Astrocyte (in vitro differentiated cells and primary cell): ENCODE results near the gene LDLRAD4. TPM values are rescaled to one million over a fixed set of nuclear protein-coding genes. Genes with fewer than 3 reads are reported as not detected.
A peak's percentile ranks its signal among the peaks of the same experiment; 100 is the strongest.

ENCODE experiments used
- DNase-seq: peaks from one replicate; pipeline ENCODE4 v3.0.0-alpha.2; 2010; ENCODE audit warnings: low read depth
- FAIRE-seq: peaks from 2 replicates; lab custom pipeline; 2011; peaks lifted over from hg19 to GRCh38; lab: Jason Lieb, UNC
- H2AFZ ChIP-seq: 2 replicates; pipeline ENCODE4 v1.6.0; 2012; ENCODE audit warnings: low read depth, low read length, inconsistent platforms
- H3K27ac ChIP-seq: 2 replicates; pipeline ENCODE4 v1.5.1; 2011; ENCODE audit warnings: low read depth, low read length, inconsistent platforms
- H3K27me3 ChIP-seq: 2 replicates; pipeline ENCODE4 v1.6.0; 2011; ENCODE audit warnings: low read length, inconsistent platforms; ENCODE audit not compliant: insufficient read depth
- H3K36me3 ChIP-seq: 2 replicates; pipeline ENCODE4 v1.5.1; 2011; ENCODE audit warnings: low read length, inconsistent platforms; ENCODE audit not compliant: insufficient read depth
- H3K4me1 ChIP-seq: 2 replicates; pipeline ENCODE4 v1.5.1; 2011; ENCODE audit warnings: low read length, inconsistent platforms; ENCODE audit not compliant: insufficient read depth
- H3K4me2 ChIP-seq: 2 replicates; pipeline ENCODE4 v1.6.0; 2012; ENCODE audit warnings: low read length, inconsistent platforms
- H3K4me3 ChIP-seq: 2 replicates; pipeline ENCODE4 v1.5.1; 2011; ENCODE audit warnings: low read depth, mild to moderate bottlenecking, low read length, inconsistent platforms; ENCODE audit not compliant: insufficient read depth
- H3K79me2 ChIP-seq: 2 replicates; pipeline ENCODE4 v1.6.0; 2012; ENCODE audit warnings: mild to moderate bottlenecking, low read length, inconsistent platforms; ENCODE audit not compliant: insufficient read depth
- H3K9ac ChIP-seq: 2 replicates; pipeline ENCODE4 v1.6.0; 2012; ENCODE audit warnings: mild to moderate bottlenecking, low read length, inconsistent platforms
- H3K9me3 ChIP-seq: 2 replicates; pipeline ENCODE4 v1.5.1; 2012; ENCODE audit warnings: low read depth, mild to moderate bottlenecking, low read length, inconsistent platforms; ENCODE audit not compliant: insufficient read depth
- H4K20me1 ChIP-seq: 2 replicates; pipeline ENCODE4 v1.6.0; 2012; ENCODE audit warnings: low read length, inconsistent platforms; ENCODE audit not compliant: insufficient read depth
- H3K27ac Mint-ChIP-seq: one replicate; pipeline ENCODE4 v1.8.0; 2021; ENCODE audit warnings: mild to moderate bottlenecking, mixed read lengths; ENCODE audit not compliant: unreplicated experiment
- H3K27me3 Mint-ChIP-seq: one replicate; pipeline ENCODE4 v1.8.0; 2021; ENCODE audit warnings: low read depth, mixed read lengths; ENCODE audit not compliant: unreplicated experiment
- H3K36me3 Mint-ChIP-seq: one replicate; pipeline ENCODE4 v1.8.0; 2021; ENCODE audit warnings: low read depth, mixed read lengths; ENCODE audit not compliant: unreplicated experiment
- H3K4me1 Mint-ChIP-seq: one replicate; pipeline ENCODE4 v1.8.0; 2021; ENCODE audit warnings: low read depth, mixed read lengths; ENCODE audit not compliant: unreplicated experiment
- H3K4me3 Mint-ChIP-seq: one replicate; pipeline ENCODE4 v1.8.0; 2021; ENCODE audit warnings: mild to moderate bottlenecking, moderate library complexity, mixed read lengths; ENCODE audit not compliant: unreplicated experiment
- H3K9me3 Mint-ChIP-seq: one replicate; pipeline ENCODE4 v1.8.0; 2021; ENCODE audit warnings: mild to moderate bottlenecking, mixed read lengths; ENCODE audit not compliant: unreplicated experiment
- EZH2 ChIP-seq: IDR thresholded peaks from 2 replicates; pipeline ENCODE4 v1.6.1; 2012; ENCODE audit warnings: mild to moderate bottlenecking, low read length, inconsistent platforms; ENCODE audit not compliant: insufficient read depth
- total RNA-seq: library from RNA; stranded (reverse); gene quantifications from 2 replicates; pipeline ENCODE4 v1.2.1, GENCODE V29; 2021
- TF ChIP-seq, protein P1 (sequence below): IDR thresholded peaks from 2 replicates; pipeline ENCODE4 v1.5.1; 2011; ENCODE audit warnings: low read depth, mild to moderate bottlenecking, inconsistent platforms, low read length, moderate library complexity; ENCODE audit not compliant: insufficient read depth

The LDLRAD4 gene
- total RNA-seq, 1 donor from 2014 or later, result 26.0 TPM

GRCh38 chr18:13501891-13502290 is 283.3 kb downstream of the LDLRAD4 start:
- Histone ChIP-seq H3K27ac (peak overlapping the region; percentile 82), H4K20me1 (no peaks in the 10 kb centered on the region), H2AFZ (no peak overlapping the region), H3K36me3 (no peaks in the 10 kb centered on the region), H3K79me2 (no peaks in the 10 kb centered on the region), H3K4me1 (peaks cover 29% of the 10 kb centered on the region), H3K4me2 (peak overlapping the region; percentile 79), H3K4me3 (peak overlapping the region; percentile 40), H3K9me3 (peaks cover 12% of the 10 kb centered on the region), H3K27me3 (peaks cover 3% of the 10 kb centered on the region), H3K9ac (peak overlapping the region; percentile 77)
- FAIRE-seq, result no peak
- Mint-ChIP-seq H3K4me3 (peak overlapping the region; percentile 27), H3K27ac (peak overlapping the region; percentile 99), H3K27me3 (no peaks in the 10 kb centered on the region), H3K9me3 (peaks cover 15% of the 10 kb centered on the region), H3K36me3 (peaks cover 32% of the 10 kb centered on the region), H3K4me1 (peaks cover 35% of the 10 kb centered on the region)
- TF ChIP-seq, protein P1, sequence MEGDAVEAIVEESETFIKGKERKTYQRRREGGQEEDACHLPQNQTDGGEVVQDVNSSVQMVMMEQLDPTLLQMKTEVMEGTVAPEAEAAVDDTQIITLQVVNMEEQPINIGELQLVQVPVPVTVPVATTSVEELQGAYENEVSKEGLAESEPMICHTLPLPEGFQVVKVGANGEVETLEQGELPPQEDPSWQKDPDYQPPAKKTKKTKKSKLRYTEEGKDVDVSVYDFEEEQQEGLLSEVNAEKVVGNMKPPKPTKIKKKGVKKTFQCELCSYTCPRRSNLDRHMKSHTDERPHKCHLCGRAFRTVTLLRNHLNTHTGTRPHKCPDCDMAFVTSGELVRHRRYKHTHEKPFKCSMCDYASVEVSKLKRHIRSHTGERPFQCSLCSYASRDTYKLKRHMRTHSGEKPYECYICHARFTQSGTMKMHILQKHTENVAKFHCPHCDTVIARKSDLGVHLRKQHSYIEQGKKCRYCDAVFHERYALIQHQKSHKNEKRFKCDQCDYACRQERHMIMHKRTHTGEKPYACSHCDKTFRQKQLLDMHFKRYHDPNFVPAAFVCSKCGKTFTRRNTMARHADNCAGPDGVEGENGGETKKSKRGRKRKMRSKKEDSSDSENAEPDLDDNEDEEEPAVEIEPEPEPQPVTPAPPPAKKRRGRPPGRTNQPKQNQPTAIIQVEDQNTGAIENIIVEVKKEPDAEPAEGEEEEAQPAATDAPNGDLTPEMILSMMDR, result no peak
- TF ChIP-seq EZH2, result no peak
- DNase-seq, result peak; percentile 24

DNA sequence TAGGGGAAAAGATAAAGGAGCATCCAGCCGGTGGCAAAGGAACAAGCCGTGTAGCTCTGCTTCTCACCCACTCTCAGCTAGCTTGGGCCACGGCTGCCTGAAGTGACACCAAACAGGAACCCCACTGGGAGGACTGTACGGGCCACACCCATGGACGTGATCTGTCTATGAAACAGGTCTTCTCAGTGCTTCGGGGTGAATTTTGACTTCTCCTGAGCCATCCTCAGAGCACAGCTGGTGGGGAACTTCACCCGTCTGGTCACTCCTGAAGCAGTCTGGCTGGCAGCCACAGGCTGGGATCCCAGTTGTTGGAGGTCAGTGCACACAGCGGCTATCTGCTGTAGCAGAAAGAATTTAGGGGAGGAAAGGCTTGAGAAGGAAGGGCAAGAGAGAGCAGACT is 284.0 kb downstream of the LDLRAD4 start:
- Mint-ChIP-seq H3K27me3 (no peaks in the 10 kb centered on the region), H3K4me3 (peak overlapping the region; percentile 21), H3K9me3 (peaks cover 15% of the 10 kb centered on the region), H3K36me3 (peaks cover 29% of the 10 kb centered on the region), H3K4me1 (peaks cover 35% of the 10 kb centered on the region), H3K27ac (peak overlapping the region; percentile 99)
- Histone ChIP-seq H2AFZ (no peak overlapping the region), H3K9ac (peak overlapping the region; percentile 77), H3K79me2 (no peaks in the 10 kb centered on the region), H3K27ac (peak overlapping the region; percentile 82), H3K36me3 (no peaks in the 10 kb centered on the region), H3K4me3 (no peak overlapping the region), H3K27me3 (peaks cover 3% of the 10 kb centered on the region), H3K4me2 (peak overlapping the region; percentile 79), H3K9me3 (peaks cover 12% of the 10 kb centered on the region), H4K20me1 (no peaks in the 10 kb centered on the region), H3K4me1 (peaks cover 29% of the 10 kb centered on the region)
- TF ChIP-seq, protein P1, result no peak
- no peak for TF ChIP-seq EZH2
- DNase-seq (peak; percentile 17), FAIRE-seq (no peak)

DNA sequence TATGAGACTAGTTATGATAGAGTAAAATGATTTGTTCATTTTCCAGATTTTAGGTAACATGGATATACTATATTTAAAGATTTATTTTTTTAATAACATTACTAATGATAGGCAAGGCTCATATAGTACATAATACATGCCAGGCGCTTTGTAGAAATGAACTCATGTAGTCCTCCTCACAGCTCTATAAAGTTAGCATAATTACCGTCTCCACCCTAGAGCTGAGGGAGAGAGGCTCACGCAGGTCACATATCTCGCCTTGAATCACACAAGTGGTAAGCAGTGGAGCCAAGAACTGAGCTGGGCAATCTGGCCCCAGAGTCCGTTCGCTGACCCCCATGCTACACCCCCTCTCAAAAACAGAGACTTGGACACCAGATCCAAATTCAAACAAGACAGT is 285.3 kb downstream of the LDLRAD4 start:
- Histone ChIP-seq H3K27ac (no peak overlapping the region), H3K9me3 (peaks cover 5% of the 10 kb centered on the region), H3K4me1 (peaks cover 29% of the 10 kb centered on the region), H3K9ac (no peak overlapping the region), H2AFZ (no peak overlapping the region), H4K20me1 (no peaks in the 10 kb centered on the region), H3K79me2 (no peaks in the 10 kb centered on the region), H3K4me3 (no peak overlapping the region), H3K36me3 (no peaks in the 10 kb centered on the region), H3K27me3 (peaks cover 3% of the 10 kb centered on the region), H3K4me2 (no peak overlapping the region)
- no peak for TF ChIP-seq EZH2
- TF ChIP-seq, protein P1, result no peak
- Mint-ChIP-seq H3K36me3 (peaks cover 27% of the 10 kb centered on the region), H3K27me3 (no peaks in the 10 kb centered on the region), H3K4me3 (no peak overlapping the region), H3K9me3 (peaks cover 16% of the 10 kb centered on the region), H3K4me1 (peaks cover 35% of the 10 kb centered on the region), H3K27ac (no peak overlapping the region)
- DNase-seq, result no peak
- FAIRE-seq, result no peak
